Measurements from ENCODE around the gene SMURF2. TPM values are rescaled to one million over a fixed set of nuclear protein-coding genes. Genes with fewer than 3 reads are reported as not detected.

The SMURF2 gene
- polyA plus RNA-seq, 1 donor from 2014 or later: 55.2 TPM

- TF ChIP-seq POLR2AphosphoS5 (IDR thresholded peaks at IDR 0.05) (no peak), TAF1 (IDR thresholded peaks at IDR 0.05; ENCODE audit: low read depth) (no peak), REST (IDR thresholded peaks at IDR 0.05; ENCODE audit: borderline replicate concordance) (no peak), RAD21 (conservative IDR thresholded peaks at IDR 0.05) (no peak), CTCF (IDR thresholded peaks at IDR 0.05; ENCODE audit: poor library complexity, severe bottlenecking) (no peak), EZH2 (IDR thresholded peaks at IDR 0.05; ENCODE audit: borderline replicate concordance, insufficient read depth, low read length, poor library complexity, severe bottlenecking) (no peak), EP300 (conservative IDR thresholded peaks at IDR 0.05; ENCODE audit: poor library complexity, severe bottlenecking) (no peak), MXI1 (conservative IDR thresholded peaks at IDR 0.05; ENCODE audit: poor library complexity, severe bottlenecking) (no peak)
- H3F3A ChIP-seq (ENCODE audit: insufficient read depth, low read length, poor library complexity, severe bottlenecking): no peaks in the 10 kb centered on the region
- H3K9ac ChIP-seq (ENCODE audit: low read length): no peak overlapping the region
- H3K4me2 ChIP-seq (ENCODE audit: low read length): no peak overlapping the region
- H3K36me3 ChIP-seq (ENCODE audit: insufficient read depth, low read length): peaks cover 15% of the 10 kb centered on the region
- no peak overlapping the region for H3K27ac ChIP-seq (ENCODE audit: low read length)
- no peak overlapping the region for H3K4me3 ChIP-seq (ENCODE audit: low read length)
- H3K79me2 ChIP-seq (replicated peaks; ENCODE audit: insufficient read depth, low read length): no peaks in the 10 kb centered on the region
- H3K27me3 ChIP-seq (ENCODE audit: insufficient read depth, low read depth, low read length): no peaks in the 10 kb centered on the region
- H2AFZ ChIP-seq (ENCODE audit: low read depth, low read length): no peak overlapping the region
- H3K9me2 ChIP-seq (ENCODE audit: insufficient read depth, low read length): no peaks in the 10 kb centered on the region
- no peaks in the 10 kb centered on the region for H3K9me3 ChIP-seq (ENCODE audit: low read length)
- H4K20me1 ChIP-seq (ENCODE audit: insufficient read depth): no peaks in the 10 kb centered on the region
These were observed 129.7 kb downstream of the SMURF2 start for GRCh38 chr17:64532409-64532808.

- Histone ChIP-seq H3K9me3 (ENCODE audit: low read length) (no peaks in the 10 kb centered on the region), H3K9ac (ENCODE audit: low read length) (no peak overlapping the region), H3K79me2 (replicated peaks; ENCODE audit: insufficient read depth, low read length) (no peaks in the 10 kb centered on the region), H3K27ac (ENCODE audit: low read length) (no peak overlapping the region), H3K9me2 (ENCODE audit: insufficient read depth, low read length) (no peaks in the 10 kb centered on the region), H3K27me3 (ENCODE audit: insufficient read depth, low read depth, low read length) (no peaks in the 10 kb centered on the region), H3K4me2 (ENCODE audit: low read length) (no peak overlapping the region), H3K36me3 (ENCODE audit: insufficient read depth, low read length) (peaks cover 15% of the 10 kb centered on the region), H2AFZ (ENCODE audit: low read depth, low read length) (no peak overlapping the region), H4K20me1 (ENCODE audit: insufficient read depth) (no peaks in the 10 kb centered on the region), H3K4me3 (ENCODE audit: low read length) (no peak overlapping the region), H3F3A (ENCODE audit: insufficient read depth, low read length, poor library complexity, severe bottlenecking) (no peaks in the 10 kb centered on the region)
- no peak for TF ChIP-seq CTCF (IDR thresholded peaks at IDR 0.05; ENCODE audit: poor library complexity, severe bottlenecking)
- TF ChIP-seq MXI1 (conservative IDR thresholded peaks at IDR 0.05; ENCODE audit: poor library complexity, severe bottlenecking): no peak
- no peak for TF ChIP-seq POLR2AphosphoS5 (IDR thresholded peaks at IDR 0.05)
- TF ChIP-seq EP300 (conservative IDR thresholded peaks at IDR 0.05; ENCODE audit: poor library complexity, severe bottlenecking): no peak
- no peak for TF ChIP-seq EZH2 (IDR thresholded peaks at IDR 0.05; ENCODE audit: borderline replicate concordance, insufficient read depth, low read length, poor library complexity, severe bottlenecking)
- no peak for TF ChIP-seq TAF1 (IDR thresholded peaks at IDR 0.05; ENCODE audit: low read depth)
- TF ChIP-seq REST (IDR thresholded peaks at IDR 0.05; ENCODE audit: borderline replicate concordance): no peak
- no peak for TF ChIP-seq RAD21 (conservative IDR thresholded peaks at IDR 0.05)
- TF ChIP-seq SMC3 (conservative IDR thresholded peaks at IDR 0.05; ENCODE audit: poor library complexity): no peak
These were observed 130.1 kb downstream of the SMURF2 start for GRCh38 chr17:64531955-64532371.

Measured in neural cell (in vitro differentiated cells).